Lung microvascular endothelial cell (primary cell): ENCODE results near the gene TMIGD2. TPM values are rescaled to one million over a fixed set of nuclear protein-coding genes. Genes with fewer than 3 reads are reported as not detected.
A peak's percentile ranks its signal among the peaks of the same experiment; 100 is the strongest.
"Not testable (repeated sequence)": the region's sequence is repeated elsewhere in the genome, so short reads cannot be mapped to it uniquely, and the experiment has no call there.

ENCODE experiments used
- DNase-seq, 2 donors: peaks; one replicate each; pipeline versions ENCODE4 v3.0.0 to v3.0.0-alpha.2; 2010; ENCODE audit warnings: low read depth in 2 of 2
- total RNA-seq: library from RNA; depleted of rRNA; stranded (reverse); fragments of >200 nt; gene quantifications from 2 replicates; pipeline ENCODE4 v1.2.1, GENCODE V29; 2014

The TMIGD2 gene
- total RNA-seq, 1 donor from 2014 or later = not detected

- DNase-seq = no peak
Observed at GRCh38 chr19:4267901-4268815, 34.0 kb downstream of the TMIGD2 start.

- peak; percentile 47 to 54 for DNase-seq
Observed at GRCh38 chr19:4267101-4267900, 34.9 kb downstream of the TMIGD2 start.

- no peak for DNase-seq
Observed at GRCh38 chr19:4266253-4267000, 35.8 kb downstream of the TMIGD2 start.

GRCh38 chr19:4264812-4265211, 37.4 kb downstream of the TMIGD2 start:
- DNase-seq = no peak

- DNase-seq = no peak
Observed at GRCh38 chr19:4260613-4261191, 41.5 kb downstream of the TMIGD2 start.

- DNase-seq = no peak
Observed at GRCh38 chr19:4258181-4258580, 44.0 kb downstream of the TMIGD2 start.

- no peak for DNase-seq
Observed at GRCh38 chr19:4257025-4257424, 45.2 kb downstream of the TMIGD2 start.

- DNase-seq = no peak
Observed at GRCh38 chr19:4256563-4256962, 45.6 kb downstream of the TMIGD2 start.

GRCh38 chr19:4246767-4247593, 55.2 kb downstream of the TMIGD2 start, which contains the start of gene YJU2:
YJU2 (plus strand) TSS chr19:4247080; CDS start chr19:4247147, 67 bp downstream.
- DNase-seq = peak; percentile 100

GRCh38 chr19:4245938-4246337, 56.3 kb downstream of the TMIGD2 start:
- DNase-seq = not testable (repeated sequence)

Other genes starting within 250 kb of the TMIGD2 start
- gene ZBTB7A, start 235.5 kb downstream of the TMIGD2 start, total RNA-seq = 5.4 and 7.1 TPM in 2 replicates
- gene MAP2K2, start 178.3 kb downstream of the TMIGD2 start, total RNA-seq = 108 and 113 TPM in 2 replicates
- not detected in 2 replicates for gene CREB3L3, start 148.8 kb downstream of the TMIGD2 start, total RNA-seq
- gene SIRT6, start 119.8 kb downstream of the TMIGD2 start, total RNA-seq = 6.5 and 7.7 TPM in 2 replicates
- 0.22 and 0.40 TPM in 2 replicates for gene ANKRD24, start 119.7 kb downstream of the TMIGD2 start, total RNA-seq
- gene EBI3, start 72.9 kb downstream of the TMIGD2 start, total RNA-seq = 0.44 and 0.60 TPM in 2 replicates
- 12.4 and 17.9 TPM in 2 replicates for gene YJU2, start 55.3 kb downstream of the TMIGD2 start, total RNA-seq
- not detected in 2 replicates for gene SHD, start 23.1 kb downstream of the TMIGD2 start, total RNA-seq
- 2.2 and 10.2 TPM in 2 replicates for gene FSD1, start 2.2 kb upstream of the TMIGD2 start, total RNA-seq
- gene STAP2, start 36.4 kb upstream of the TMIGD2 start, total RNA-seq = 28.8 and 36.1 TPM in 2 replicates
- gene MPND, start 41.2 kb upstream of the TMIGD2 start, total RNA-seq = 5.2 and 7.7 TPM in 2 replicates
- gene SH3GL1, start 98.2 kb upstream of the TMIGD2 start, total RNA-seq = 41.9 and 44.9 TPM in 2 replicates
- gene CHAF1A, start 100.3 kb upstream of the TMIGD2 start, total RNA-seq = 3.6 and 7.8 TPM in 2 replicates
- gene UBXN6, start 155.4 kb upstream of the TMIGD2 start, total RNA-seq = 81.9 and 99.8 TPM in 2 replicates
- gene HDGFL2, start 169.9 kb upstream of the TMIGD2 start, total RNA-seq = 38.5 and 39.0 TPM in 2 replicates
- 0.65 and 2.0 TPM in 2 replicates for gene PLIN4, start 216.1 kb upstream of the TMIGD2 start, total RNA-seq
- gene PLIN5, start 232.8 kb upstream of the TMIGD2 start, total RNA-seq = 4.6 and 23.2 TPM in 2 replicates
- 0.87 and 1.6 TPM in 2 replicates for gene LRG1, start 237.6 kb upstream of the TMIGD2 start, total RNA-seq